ENCODE data around the gene CUL3.

The CUL3 gene

DNA sequence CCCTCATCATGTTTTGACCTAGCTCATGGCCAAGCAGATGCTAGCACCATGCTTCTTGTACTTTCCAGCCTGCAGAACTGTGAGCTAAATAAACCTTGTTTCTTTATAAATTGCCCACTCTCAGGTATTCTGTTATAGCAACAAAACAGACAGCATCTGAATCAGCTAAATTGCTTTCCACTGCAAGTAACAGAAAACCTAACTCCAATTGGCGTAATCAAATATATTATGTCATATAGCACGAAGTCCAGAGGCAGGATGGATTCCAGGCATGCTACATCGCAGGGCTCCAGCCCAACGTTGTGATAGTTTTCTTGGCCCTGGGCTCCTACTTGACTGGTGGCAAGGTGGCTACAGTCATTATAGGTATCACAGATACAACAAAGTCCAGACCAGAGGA, 10.4 kb upstream of the CUL3 start:
- Histone ChIP-seq H3K27me3 (ENCODE audit: insufficient read depth, low read length) (no peaks in the 10 kb centered on the region), H3K4me1 (ENCODE audit: insufficient read depth, low read length, severe bottlenecking) (peaks cover 27% of the 10 kb centered on the region), H3K9me2 (ENCODE audit: low read depth, low read length) (no peaks in the 10 kb centered on the region), H3K36me3 (ENCODE audit: insufficient read depth, low read length) (no peaks in the 10 kb centered on the region), H4K20me1 (ENCODE audit: insufficient read depth, low read length) (no peaks in the 10 kb centered on the region), H3K79me2 (ENCODE audit: insufficient read depth, low read length) (no peaks in the 10 kb centered on the region), H3K27ac (ENCODE audit: low read depth, low read length, poor library complexity, severe bottlenecking) (peak overlapping the region; percentile 82), H3K4me2 (ENCODE audit: low read length) (peak overlapping the region; percentile 53), H3K4me3 (ENCODE audit: low read depth, low read length, poor library complexity, severe bottlenecking) (peak overlapping the region; percentile 29), H2AFZ (ENCODE audit: low read length) (no peak overlapping the region), H3F3A (ENCODE audit: insufficient read depth, low read length) (no peaks in the 10 kb centered on the region; the same call in 1 of the 2 replicates), H3K9ac (ENCODE audit: low read length) (peak overlapping the region; percentile 19; the same call in 1 of the 2 replicates), H3K9me3 (ENCODE audit: low read length) (no peaks in the 10 kb centered on the region)
- no peak for TF ChIP-seq EZH2 (IDR thresholded peaks at IDR 0.05; ENCODE audit: borderline replicate concordance, low read length)
- TF ChIP-seq, protein P1, sequence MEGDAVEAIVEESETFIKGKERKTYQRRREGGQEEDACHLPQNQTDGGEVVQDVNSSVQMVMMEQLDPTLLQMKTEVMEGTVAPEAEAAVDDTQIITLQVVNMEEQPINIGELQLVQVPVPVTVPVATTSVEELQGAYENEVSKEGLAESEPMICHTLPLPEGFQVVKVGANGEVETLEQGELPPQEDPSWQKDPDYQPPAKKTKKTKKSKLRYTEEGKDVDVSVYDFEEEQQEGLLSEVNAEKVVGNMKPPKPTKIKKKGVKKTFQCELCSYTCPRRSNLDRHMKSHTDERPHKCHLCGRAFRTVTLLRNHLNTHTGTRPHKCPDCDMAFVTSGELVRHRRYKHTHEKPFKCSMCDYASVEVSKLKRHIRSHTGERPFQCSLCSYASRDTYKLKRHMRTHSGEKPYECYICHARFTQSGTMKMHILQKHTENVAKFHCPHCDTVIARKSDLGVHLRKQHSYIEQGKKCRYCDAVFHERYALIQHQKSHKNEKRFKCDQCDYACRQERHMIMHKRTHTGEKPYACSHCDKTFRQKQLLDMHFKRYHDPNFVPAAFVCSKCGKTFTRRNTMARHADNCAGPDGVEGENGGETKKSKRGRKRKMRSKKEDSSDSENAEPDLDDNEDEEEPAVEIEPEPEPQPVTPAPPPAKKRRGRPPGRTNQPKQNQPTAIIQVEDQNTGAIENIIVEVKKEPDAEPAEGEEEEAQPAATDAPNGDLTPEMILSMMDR (IDR thresholded peaks at IDR 0.05; ENCODE audit: low read length) = no peak

DNA sequence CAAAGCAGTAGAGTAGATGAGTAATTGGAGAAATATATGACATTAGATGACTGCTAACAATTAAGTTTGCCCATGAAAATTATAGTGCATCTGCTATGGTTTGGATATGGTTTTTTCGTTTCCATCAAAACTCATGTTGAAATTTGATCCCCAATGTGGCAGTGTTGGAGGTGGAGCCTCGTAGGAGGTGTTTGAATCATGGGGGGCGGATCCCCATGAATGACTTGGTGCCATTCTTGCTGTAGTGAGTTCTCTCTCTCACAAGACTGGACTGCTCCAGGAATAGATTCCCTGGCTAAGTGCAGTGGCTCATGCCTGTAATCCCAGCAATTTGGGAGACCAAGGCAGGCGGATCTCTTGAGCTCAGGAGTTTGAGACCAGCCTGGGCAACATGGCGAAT, 9.7 kb upstream of the CUL3 start:
- Histone ChIP-seq H3K4me1 (ENCODE audit: insufficient read depth, low read length, severe bottlenecking) (peaks cover 27% of the 10 kb centered on the region), H3K79me2 (ENCODE audit: insufficient read depth, low read length) (no peaks in the 10 kb centered on the region), H3K9me3 (ENCODE audit: low read length) (no peaks in the 10 kb centered on the region), H3K9ac (ENCODE audit: low read length) (peak overlapping the region; percentile 38; the same call in 1 of the 2 replicates), H3K36me3 (ENCODE audit: insufficient read depth, low read length) (no peaks in the 10 kb centered on the region), H4K20me1 (ENCODE audit: insufficient read depth, low read length) (no peaks in the 10 kb centered on the region), H3K27me3 (ENCODE audit: insufficient read depth, low read length) (no peaks in the 10 kb centered on the region), H2AFZ (ENCODE audit: low read length) (no peak overlapping the region), H3K9me2 (ENCODE audit: low read depth, low read length) (no peaks in the 10 kb centered on the region), H3F3A (ENCODE audit: insufficient read depth, low read length) (no peaks in the 10 kb centered on the region; the same call in 1 of the 2 replicates), H3K27ac (ENCODE audit: low read depth, low read length, poor library complexity, severe bottlenecking) (peak overlapping the region; percentile 82), H3K4me3 (ENCODE audit: low read depth, low read length, poor library complexity, severe bottlenecking) (peak overlapping the region; percentile 29), H3K4me2 (ENCODE audit: low read length) (peak overlapping the region; percentile 53)
- TF ChIP-seq, protein P1 (IDR thresholded peaks at IDR 0.05; ENCODE audit: low read length) = no peak
- TF ChIP-seq EZH2 (IDR thresholded peaks at IDR 0.05; ENCODE audit: borderline replicate concordance, low read length) = no peak

GRCh38 chr2:224591220-224591619, 6.1 kb upstream of the CUL3 start:
- Histone ChIP-seq H3K36me3 (ENCODE audit: insufficient read depth, low read length) (no peaks in the 10 kb centered on the region), H3K4me3 (ENCODE audit: low read depth, low read length, poor library complexity, severe bottlenecking) (no peak overlapping the region), H4K20me1 (ENCODE audit: insufficient read depth, low read length) (no peaks in the 10 kb centered on the region), H3K9me2 (ENCODE audit: low read depth, low read length) (no peaks in the 10 kb centered on the region), H3K27ac (ENCODE audit: low read depth, low read length, poor library complexity, severe bottlenecking) (no peak overlapping the region), H3K9me3 (ENCODE audit: low read length) (no peaks in the 10 kb centered on the region), H3F3A (ENCODE audit: insufficient read depth, low read length) (no peaks in the 10 kb centered on the region), H3K4me1 (ENCODE audit: insufficient read depth, low read length, severe bottlenecking) (peaks cover 41% of the 10 kb centered on the region), H3K79me2 (ENCODE audit: insufficient read depth, low read length) (no peaks in the 10 kb centered on the region), H3K4me2 (ENCODE audit: low read length) (no peak overlapping the region), H3K27me3 (ENCODE audit: insufficient read depth, low read length) (no peaks in the 10 kb centered on the region), H3K9ac (ENCODE audit: low read length) (no peak overlapping the region), H2AFZ (ENCODE audit: low read length) (no peak overlapping the region)
- TF ChIP-seq, protein P1 (IDR thresholded peaks at IDR 0.05; ENCODE audit: low read length) = no peak
- no peak for TF ChIP-seq EZH2 (IDR thresholded peaks at IDR 0.05; ENCODE audit: borderline replicate concordance, low read length)
